OCI-LY1 (cell line): ENCODE data around the gene EMC7.

ENCODE experiments used
- H2AFZ ChIP-seq: fragments of 200-600 bp; sonication (generic), shearing (Covaris generic); 2 replicates; pipeline ENCODE4 v1.6.0; 2014; ENCODE audit warnings: antibody characterized with exemption, mild to moderate bottlenecking, low read length
- H3F3A ChIP-seq: fragments of 200-600 bp; sonication (generic), shearing (Covaris generic); 2 replicates; pipeline ENCODE4 v1.6.0; 2014; ENCODE audit warnings: mild to moderate bottlenecking, antibody characterized with exemption, low read length, moderate library complexity; ENCODE audit not compliant: insufficient read depth
- H3K27ac ChIP-seq: fragments of 200-600 bp; sonication (generic); 2 replicates; pipeline ENCODE4 v1.5.1; 2014; ENCODE audit warnings: low read length, mixed run types, mild to moderate bottlenecking, low read depth; ENCODE audit not compliant: poor library complexity, severe bottlenecking
- H3K27me3 ChIP-seq: fragments of 200-600 bp; sonication (generic); 2 replicates; pipeline ENCODE4 v1.6.0; 2014; ENCODE audit warnings: antibody characterized with exemption, mild to moderate bottlenecking, low read length, moderate library complexity; ENCODE audit not compliant: insufficient read depth
- H3K36me3 ChIP-seq: fragments of 200-600 bp; sonication (generic); 2 replicates; pipeline ENCODE4 v1.6.1; 2014; ENCODE audit warnings: mild to moderate bottlenecking, antibody characterized with exemption, low read length, moderate library complexity, mixed read lengths; ENCODE audit not compliant: insufficient read depth
- H3K4me1 ChIP-seq: fragments of 200-600 bp; sonication (generic); 2 replicates; pipeline ENCODE4 v1.5.1; 2014; ENCODE audit warnings: mild to moderate bottlenecking, low read length, moderate library complexity; ENCODE audit not compliant: insufficient read depth, severe bottlenecking
- H3K4me2 ChIP-seq: fragments of 200-600 bp; sonication (generic), shearing (Covaris generic); 2 replicates; pipeline ENCODE4 v1.6.1; 2014; ENCODE audit warnings: low read length
- H3K4me3 ChIP-seq: fragments of 200-600 bp; sonication (generic); 2 replicates; pipeline ENCODE4 v1.5.1; 2014; ENCODE audit warnings: low read length, low read depth, mild to moderate bottlenecking, mixed read lengths; ENCODE audit not compliant: poor library complexity, severe bottlenecking
- H3K79me2 ChIP-seq: fragments of 200-600 bp; shearing (Covaris generic); 2 replicates; pipeline ENCODE4 v1.6.1; 2016; ENCODE audit warnings: mixed run types, low read length, mixed read lengths; ENCODE audit not compliant: insufficient read depth
- H3K9ac ChIP-seq: fragments of 200-600 bp; sonication (generic), shearing (Covaris generic); 2 replicates; pipeline ENCODE4 v1.6.1; 2014; ENCODE audit warnings: mild to moderate bottlenecking, low read length, mixed read lengths
- H3K9me2 ChIP-seq: fragments of 200-600 bp; sonication (generic), shearing (Covaris generic); 2 replicates; pipeline ENCODE4 v1.6.1; 2014; ENCODE audit warnings: low read depth, mild to moderate bottlenecking, low read length, mixed read lengths
- H3K9me3 ChIP-seq: fragments of 200-600 bp; shearing (Covaris generic); 2 replicates; pipeline ENCODE4 v1.6.1; 2014; ENCODE audit warnings: low read length, mixed read lengths
- H4K20me1 ChIP-seq: fragments of 200-600 bp; sonication (generic), shearing (Covaris generic); 2 replicates; pipeline ENCODE4 v1.6.0; 2016; ENCODE audit warnings: mild to moderate bottlenecking, low read length; ENCODE audit not compliant: insufficient read depth
- CTCF ChIP-seq: fragments of 200-600 bp; sonication (generic), shearing (Covaris generic); IDR thresholded peaks from 2 replicates; pipeline ENCODE4 v1.5.1; 2017; ENCODE audit warnings: mild to moderate bottlenecking, antibody characterized with exemption, low read length, moderate library complexity, mixed read lengths
- EZH2 ChIP-seq: fragments of 200-600 bp; sonication (generic), shearing (Covaris generic); IDR thresholded peaks from 2 replicates; pipeline ENCODE4 v1.8.0; 2017; ENCODE audit warnings: borderline replicate concordance, mixed run types, mild to moderate bottlenecking, antibody characterized with exemption, low read length, moderate library complexity, mixed read lengths

Gene EMC7

DNA sequence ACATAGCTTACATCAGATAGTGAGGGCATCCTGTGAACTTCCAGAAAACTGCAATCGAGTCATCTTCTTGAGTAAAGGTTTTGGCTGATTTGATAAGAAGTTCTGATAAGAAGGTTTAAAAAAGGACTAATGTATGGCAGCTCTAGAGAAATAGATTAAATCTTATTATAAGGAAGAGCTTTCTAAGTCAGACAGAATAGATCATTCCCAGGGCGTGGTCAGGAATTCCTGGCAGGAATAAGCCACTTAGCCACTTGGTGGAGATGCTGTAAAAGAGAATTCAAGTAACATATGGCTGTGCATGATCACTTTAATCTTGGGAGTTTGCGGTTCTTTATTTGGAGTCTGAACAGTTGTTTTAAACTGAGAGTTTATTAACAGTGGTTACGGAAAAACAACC lies 17.6 kb upstream of the EMC7 start:
- Histone ChIP-seq H3K9me3 (no peaks in the 10 kb centered on the region), H3K9ac (no peak overlapping the region), H3K79me2 (no peaks in the 10 kb centered on the region), H3K4me3 (no peak overlapping the region), H3K9me2 (no peaks in the 10 kb centered on the region), H3K27ac (no peak overlapping the region), H2AFZ (no peak overlapping the region), H3F3A (no peaks in the 10 kb centered on the region), H3K4me2 (no peak overlapping the region), H3K36me3 (no peaks in the 10 kb centered on the region), H4K20me1 (no peaks in the 10 kb centered on the region), H3K4me1 (no peaks in the 10 kb centered on the region), H3K27me3 (no peaks in the 10 kb centered on the region; the same call in 1 of the 2 replicates)
- TF ChIP-seq EZH2 (no peak), CTCF (no peak)

DNA sequence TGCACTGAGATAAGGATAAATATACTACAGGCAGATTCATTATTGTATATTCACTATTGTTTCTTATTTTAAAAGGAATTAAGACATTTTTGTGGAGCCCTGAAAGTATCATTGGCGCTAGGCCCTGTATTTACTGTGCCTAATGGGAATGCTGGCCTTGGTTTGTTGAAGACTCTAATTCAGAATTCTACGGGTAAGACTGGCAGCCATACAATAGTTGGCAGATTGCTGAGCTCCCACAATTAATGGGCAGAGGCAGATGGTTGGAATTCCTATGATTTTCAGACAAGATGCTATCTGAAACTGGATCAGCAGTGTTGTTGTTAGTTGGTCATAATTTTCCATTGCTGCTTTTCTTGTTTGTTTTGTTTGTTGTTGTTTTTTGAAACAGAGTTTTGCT lies 15.0 kb upstream of the EMC7 start:
- TF ChIP-seq CTCF (no peak), EZH2 (no peak)

GRCh38 chr15:34114739-34115138 lies 13.1 kb upstream of the EMC7 start:
- Histone ChIP-seq H3K36me3 (no peaks in the 10 kb centered on the region), H3K79me2 (no peaks in the 10 kb centered on the region), H3K27me3 (no peaks in the 10 kb centered on the region; the same call in 1 of the 2 replicates), H3K9me2 (no peaks in the 10 kb centered on the region), H3K9me3 (no peaks in the 10 kb centered on the region), H2AFZ (no peak overlapping the region), H3K9ac (no peak overlapping the region), H3K4me1 (no peaks in the 10 kb centered on the region), H3F3A (no peaks in the 10 kb centered on the region), H3K4me2 (no peak overlapping the region), H4K20me1 (no peaks in the 10 kb centered on the region), H3K4me3 (no peak overlapping the region), H3K27ac (no peak overlapping the region)
- TF ChIP-seq CTCF (no peak), EZH2 (no peak)

More for the DNA sequence above, 15.0 kb upstream of the EMC7 start:
- no peaks in the 10 kb centered on the region for H3K9me3 ChIP-seq
- no peaks in the 10 kb centered on the region for H3K4me1 ChIP-seq
- H3K9ac ChIP-seq, result no peak overlapping the region
- H3K27ac ChIP-seq, result no peak overlapping the region
- no peaks in the 10 kb centered on the region for H3F3A ChIP-seq
- no peaks in the 10 kb centered on the region for H3K79me2 ChIP-seq
- no peak overlapping the region for H3K4me3 ChIP-seq
- H3K4me2 ChIP-seq, result no peak overlapping the region
- H4K20me1 ChIP-seq, result no peaks in the 10 kb centered on the region
- no peaks in the 10 kb centered on the region for H3K9me2 ChIP-seq
- H3K27me3 ChIP-seq, result no peaks in the 10 kb centered on the region; the same call in 1 of the 2 replicates
- no peak overlapping the region for H2AFZ ChIP-seq
- H3K36me3 ChIP-seq, result no peaks in the 10 kb centered on the region
